Measurements from ENCODE around the gene PLD1. TPM values are rescaled to one million over a fixed set of nuclear protein-coding genes. Genes with fewer than 3 reads are reported as not detected.

PLD1 gene
- total and polyA plus RNA-seq, 4 donors = 3.1 to 31.1 (median 12.2) TPM

DNA sequence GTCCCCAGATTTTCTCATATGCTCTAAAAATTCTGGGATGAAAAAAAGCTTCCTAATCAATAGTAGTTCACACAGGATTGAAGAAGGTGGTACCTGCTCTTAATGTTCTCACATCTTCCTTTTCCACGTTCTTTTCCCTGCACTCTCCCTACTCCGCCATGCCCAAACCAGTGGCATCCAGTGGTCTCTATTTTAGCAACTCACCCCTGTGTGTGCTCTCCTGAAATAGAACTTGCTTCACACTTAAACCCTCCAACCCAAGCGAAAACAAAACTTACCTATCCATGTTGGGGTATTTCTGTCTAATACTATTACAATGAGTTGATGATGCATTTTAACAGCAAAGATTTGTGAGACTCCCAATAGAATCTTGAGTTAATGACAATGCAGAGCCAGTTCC, 148.8 kb downstream of the PLD1 start:
- Histone ChIP-seq H3K9ac (ENCODE audit: insufficient read depth in 1 of 2, low read length in 2 of 2) (no peak overlapping the region), H3K36me3 (ENCODE audit: control insufficient read depth in 4 of 4, insufficient read depth in 4 of 4, low read length in 4 of 4) (peaks cover 0 to 19% (median 4%) of the 10 kb centered on the region in 4 donors), H3K27ac (ENCODE audit: low read depth in 1 of 2, low read length in 1 of 2) (no peak overlapping the region), H3K4me1 (ENCODE audit: control insufficient read depth in 5 of 5, insufficient read depth in 5 of 5, low read length in 5 of 5) (peaks cover 0 to 4% (median 0%) of the 10 kb centered on the region in 5 donors), H3K9me3 (ENCODE audit: control insufficient read depth in 4 of 4, insufficient read depth in 3 of 4, low read length in 3 of 4) (no peaks in the 10 kb centered on the region), H3K4me3 (no peak overlapping the region), H3K27me3 (ENCODE audit: control insufficient read depth in 3 of 3, insufficient read depth in 3 of 3, low read length in 2 of 3) (no peaks in the 10 kb centered on the region)
- no peak for DNase-seq
- TF ChIP-seq, protein P1, sequence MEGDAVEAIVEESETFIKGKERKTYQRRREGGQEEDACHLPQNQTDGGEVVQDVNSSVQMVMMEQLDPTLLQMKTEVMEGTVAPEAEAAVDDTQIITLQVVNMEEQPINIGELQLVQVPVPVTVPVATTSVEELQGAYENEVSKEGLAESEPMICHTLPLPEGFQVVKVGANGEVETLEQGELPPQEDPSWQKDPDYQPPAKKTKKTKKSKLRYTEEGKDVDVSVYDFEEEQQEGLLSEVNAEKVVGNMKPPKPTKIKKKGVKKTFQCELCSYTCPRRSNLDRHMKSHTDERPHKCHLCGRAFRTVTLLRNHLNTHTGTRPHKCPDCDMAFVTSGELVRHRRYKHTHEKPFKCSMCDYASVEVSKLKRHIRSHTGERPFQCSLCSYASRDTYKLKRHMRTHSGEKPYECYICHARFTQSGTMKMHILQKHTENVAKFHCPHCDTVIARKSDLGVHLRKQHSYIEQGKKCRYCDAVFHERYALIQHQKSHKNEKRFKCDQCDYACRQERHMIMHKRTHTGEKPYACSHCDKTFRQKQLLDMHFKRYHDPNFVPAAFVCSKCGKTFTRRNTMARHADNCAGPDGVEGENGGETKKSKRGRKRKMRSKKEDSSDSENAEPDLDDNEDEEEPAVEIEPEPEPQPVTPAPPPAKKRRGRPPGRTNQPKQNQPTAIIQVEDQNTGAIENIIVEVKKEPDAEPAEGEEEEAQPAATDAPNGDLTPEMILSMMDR (IDR thresholded peaks at IDR 0.05; ENCODE audit: control extremely low read depth, extremely low read depth) = no peak
- WGBS, 2 donors = 81% methylated on average over 3 of the region's 3 CpGs
- ATAC-seq (ENCODE audit: insufficient read depth, low FRiP score) = no peak

DNA sequence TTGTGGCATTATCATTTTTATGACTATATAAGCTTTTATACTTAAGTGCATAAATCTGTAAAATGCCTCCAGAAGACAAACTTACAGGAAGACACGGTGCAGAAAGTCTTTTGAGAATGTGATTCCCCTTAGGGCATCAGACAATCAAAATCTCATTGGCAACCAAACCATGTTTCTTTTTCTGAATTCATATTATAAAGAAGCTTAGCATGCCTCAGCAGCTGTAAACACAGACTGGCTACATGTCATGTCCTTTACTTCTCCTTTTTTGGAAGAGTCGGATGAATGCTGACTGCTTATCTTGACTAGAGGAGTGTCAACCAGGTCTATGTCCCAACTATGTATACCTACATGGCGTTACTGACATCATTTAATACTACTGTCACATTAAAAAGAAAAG, 150.1 kb downstream of the PLD1 start:
- no peak for DNase-seq
- H3K4me1 ChIP-seq (ENCODE audit: control insufficient read depth in 5 of 5, insufficient read depth in 5 of 5, low read length in 5 of 5) = peaks cover 0 to 4% (median 0%) of the 10 kb centered on the region in 5 donors
- H3K36me3 ChIP-seq (ENCODE audit: control insufficient read depth in 4 of 4, insufficient read depth in 4 of 4, low read length in 4 of 4) = peaks cover 0 to 12% (median 4%) of the 10 kb centered on the region in 4 donors
- H3K4me3 ChIP-seq = no peak overlapping the region
- whole genome bisulfite sequencing, 2 donors = 74 to 82% methylated on average over 3 of the region's 3 CpGs
- H3K9ac ChIP-seq (ENCODE audit: insufficient read depth in 1 of 2, low read length in 2 of 2) = no peak overlapping the region
- H3K9me3 ChIP-seq (ENCODE audit: control insufficient read depth in 4 of 4, insufficient read depth in 3 of 4, low read length in 3 of 4) = no peaks in the 10 kb centered on the region
- peak overlapping the region in 1 of 2 donors; percentile 45 for H3K27ac ChIP-seq (ENCODE audit: low read depth in 1 of 2, low read length in 1 of 2)
- H3K27me3 ChIP-seq (ENCODE audit: control insufficient read depth in 3 of 3, insufficient read depth in 3 of 3, low read length in 2 of 3) = no peaks in the 10 kb centered on the region
- TF ChIP-seq, protein P1 (IDR thresholded peaks at IDR 0.05; ENCODE audit: control extremely low read depth, extremely low read depth) = no peak
- ATAC-seq (ENCODE audit: insufficient read depth, low FRiP score) = no peak

DNA sequence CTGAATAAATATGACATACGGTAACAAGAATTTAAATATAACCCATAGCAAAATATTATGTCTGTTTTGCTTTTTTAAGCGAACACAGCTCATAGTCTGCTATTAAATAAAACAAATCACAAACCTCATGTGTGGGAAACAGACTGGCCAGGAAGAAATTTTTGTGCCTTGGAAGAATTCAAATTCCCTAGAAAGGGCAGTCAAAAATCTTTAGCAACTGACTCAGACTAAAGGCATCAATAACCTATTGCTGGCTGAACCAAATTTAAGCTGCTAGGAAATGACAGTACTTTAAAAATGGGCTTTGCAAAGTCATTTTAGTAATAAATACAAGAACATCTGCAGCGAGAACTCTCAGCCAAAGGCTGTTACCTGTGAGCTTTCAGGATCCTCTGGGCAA, 151.4 kb downstream of the PLD1 start:
- TF ChIP-seq, protein P1 (IDR thresholded peaks at IDR 0.05; ENCODE audit: control extremely low read depth, extremely low read depth) = no peak
- no peak for DNase-seq
- Histone ChIP-seq H3K9me3 (ENCODE audit: control insufficient read depth in 4 of 4, insufficient read depth in 3 of 4, low read length in 3 of 4) (no peaks in the 10 kb centered on the region), H3K27me3 (ENCODE audit: control insufficient read depth in 3 of 3, insufficient read depth in 3 of 3, low read length in 2 of 3) (no peaks in the 10 kb centered on the region), H3K27ac (ENCODE audit: low read depth in 1 of 2, low read length in 1 of 2) (no peak overlapping the region), H3K4me1 (ENCODE audit: control insufficient read depth in 5 of 5, insufficient read depth in 5 of 5, low read length in 5 of 5) (peaks cover 0 to 11% (median 2%) of the 10 kb centered on the region in 5 donors), H3K36me3 (ENCODE audit: control insufficient read depth in 4 of 4, insufficient read depth in 4 of 4, low read length in 4 of 4) (peaks cover 0 to 12% (median 4%) of the 10 kb centered on the region in 4 donors), H3K9ac (ENCODE audit: insufficient read depth in 1 of 2, low read length in 2 of 2) (no peak overlapping the region), H3K4me3 (no peak overlapping the region)
- WGBS, 2 donors = 91 to 97% methylated on average over 3 of the region's 3 CpGs
- no peak for ATAC-seq (ENCODE audit: insufficient read depth, low FRiP score)

DNA sequence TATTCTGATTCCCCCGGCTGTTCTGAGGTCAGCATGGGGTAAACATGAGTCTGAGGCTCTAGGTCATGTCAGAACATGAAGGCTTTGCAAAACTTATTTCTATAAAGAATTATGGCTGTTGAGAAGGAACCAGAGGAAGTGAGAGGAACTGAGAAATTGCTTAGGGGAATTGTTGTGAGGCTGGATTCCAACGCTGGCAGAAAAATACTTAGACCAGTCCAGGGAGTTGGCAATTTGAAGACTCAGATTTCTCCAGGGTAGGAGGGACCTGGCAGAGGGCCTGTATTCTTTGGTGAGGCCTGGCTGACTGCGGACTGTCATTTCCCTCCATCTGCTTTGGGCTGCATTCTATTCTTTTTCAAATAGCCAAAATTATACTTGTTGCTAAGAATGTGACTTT, 155.5 kb downstream of the PLD1 start:
- Histone ChIP-seq H3K36me3 (ENCODE audit: control insufficient read depth in 4 of 4, insufficient read depth in 4 of 4, low read length in 4 of 4) (peaks cover 0 to 2% (median 1%) of the 10 kb centered on the region in 4 donors), H3K4me3 (no peak overlapping the region), H3K27ac (ENCODE audit: low read depth in 1 of 2, low read length in 1 of 2) (peak overlapping the region in 1 of 2 donors; percentile 80), H3K9ac (ENCODE audit: insufficient read depth in 1 of 2, low read length in 2 of 2) (no peak overlapping the region), H3K4me1 (ENCODE audit: control insufficient read depth in 5 of 5, insufficient read depth in 5 of 5, low read length in 5 of 5) (peaks cover 0 to 13% (median 4%) of the 10 kb centered on the region in 5 donors), H3K9me3 (ENCODE audit: control insufficient read depth in 4 of 4, insufficient read depth in 3 of 4, low read length in 3 of 4) (no peaks in the 10 kb centered on the region), H3K27me3 (ENCODE audit: control insufficient read depth in 3 of 3, insufficient read depth in 3 of 3, low read length in 2 of 3) (no peaks in the 10 kb centered on the region)
- 36 to 45% methylated on average over 3 of the region's 3 CpGs for WGBS, 2 donors
- TF ChIP-seq, protein P1 (IDR thresholded peaks at IDR 0.05; ENCODE audit: control extremely low read depth, extremely low read depth) = no peak
- no peak for ATAC-seq (ENCODE audit: insufficient read depth, low FRiP score)
- peak; percentile 66 to 82 (median 82) for DNase-seq
